ENCODE data around the gene ST8SIA1.
"Not testable (repeated sequence)": the region's sequence is repeated elsewhere in the genome, so short reads cannot be mapped to it uniquely, and the experiment has no call there.

The ST8SIA1 gene, protein sequence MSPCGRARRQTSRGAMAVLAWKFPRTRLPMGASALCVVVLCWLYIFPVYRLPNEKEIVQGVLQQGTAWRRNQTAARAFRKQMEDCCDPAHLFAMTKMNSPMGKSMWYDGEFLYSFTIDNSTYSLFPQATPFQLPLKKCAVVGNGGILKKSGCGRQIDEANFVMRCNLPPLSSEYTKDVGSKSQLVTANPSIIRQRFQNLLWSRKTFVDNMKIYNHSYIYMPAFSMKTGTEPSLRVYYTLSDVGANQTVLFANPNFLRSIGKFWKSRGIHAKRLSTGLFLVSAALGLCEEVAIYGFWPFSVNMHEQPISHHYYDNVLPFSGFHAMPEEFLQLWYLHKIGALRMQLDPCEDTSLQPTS

DNA sequence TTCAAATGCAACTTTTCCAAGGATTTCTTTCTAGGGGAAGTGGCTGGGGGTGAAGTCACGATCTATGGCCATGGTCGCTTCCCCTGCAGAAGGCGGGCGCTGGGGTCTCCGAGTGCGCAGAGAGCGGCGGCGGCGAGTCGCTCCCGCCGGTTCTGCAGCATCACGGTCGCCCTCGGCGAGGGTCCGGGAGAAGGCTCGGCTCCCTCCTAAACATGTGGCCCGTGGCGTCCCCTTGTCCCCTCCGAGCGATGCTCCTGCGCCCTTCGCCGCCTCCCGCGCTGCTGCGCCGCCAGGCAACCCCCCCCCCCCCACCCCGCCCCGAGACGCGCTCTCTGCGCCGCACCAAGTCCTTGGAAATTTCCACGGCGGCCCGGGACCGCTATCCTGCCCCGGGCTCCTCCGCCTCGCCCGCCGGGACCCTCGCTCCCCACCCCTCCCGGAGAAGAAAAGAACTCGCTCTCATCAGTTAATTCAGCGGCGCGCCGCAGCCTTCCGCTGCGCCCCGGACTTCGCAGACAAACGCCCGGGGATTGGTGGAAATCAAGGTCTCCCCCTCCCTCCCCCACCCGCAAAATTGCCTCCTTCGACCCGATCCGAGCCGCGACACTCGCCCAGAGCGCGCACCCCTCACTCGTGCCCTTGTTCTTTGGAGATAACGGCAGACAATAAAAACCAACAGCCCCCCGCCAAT lies at the start of gene ST8SIA1:
Gene ST8SIA1 (minus strand): TSS at position 298 of the 691 bp plus-strand sequence. CDS start 475 bp downstream, outside the sequence.
- DNase-seq = peak; percentile 59

DNA sequence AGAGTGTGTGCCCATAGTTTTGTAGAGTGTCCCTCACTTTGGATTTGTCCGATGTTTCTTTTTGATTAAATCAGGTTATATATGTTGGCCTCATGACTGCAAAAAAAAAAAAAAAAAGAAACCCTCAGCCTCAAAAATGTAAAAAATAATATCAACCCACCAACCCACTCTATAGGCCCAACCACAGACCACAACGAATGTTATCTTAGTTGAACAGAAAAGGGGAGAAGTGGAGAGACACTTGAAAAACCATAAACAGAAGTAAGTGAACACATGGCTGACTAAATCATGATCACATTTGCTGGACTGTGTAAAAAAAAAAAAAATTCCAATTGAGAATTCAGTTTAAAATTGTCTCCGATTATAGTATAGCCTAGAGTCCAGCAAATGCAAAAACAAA lies 45.5 kb upstream of the ST8SIA1 start:
- no peak for DNase-seq

DNA sequence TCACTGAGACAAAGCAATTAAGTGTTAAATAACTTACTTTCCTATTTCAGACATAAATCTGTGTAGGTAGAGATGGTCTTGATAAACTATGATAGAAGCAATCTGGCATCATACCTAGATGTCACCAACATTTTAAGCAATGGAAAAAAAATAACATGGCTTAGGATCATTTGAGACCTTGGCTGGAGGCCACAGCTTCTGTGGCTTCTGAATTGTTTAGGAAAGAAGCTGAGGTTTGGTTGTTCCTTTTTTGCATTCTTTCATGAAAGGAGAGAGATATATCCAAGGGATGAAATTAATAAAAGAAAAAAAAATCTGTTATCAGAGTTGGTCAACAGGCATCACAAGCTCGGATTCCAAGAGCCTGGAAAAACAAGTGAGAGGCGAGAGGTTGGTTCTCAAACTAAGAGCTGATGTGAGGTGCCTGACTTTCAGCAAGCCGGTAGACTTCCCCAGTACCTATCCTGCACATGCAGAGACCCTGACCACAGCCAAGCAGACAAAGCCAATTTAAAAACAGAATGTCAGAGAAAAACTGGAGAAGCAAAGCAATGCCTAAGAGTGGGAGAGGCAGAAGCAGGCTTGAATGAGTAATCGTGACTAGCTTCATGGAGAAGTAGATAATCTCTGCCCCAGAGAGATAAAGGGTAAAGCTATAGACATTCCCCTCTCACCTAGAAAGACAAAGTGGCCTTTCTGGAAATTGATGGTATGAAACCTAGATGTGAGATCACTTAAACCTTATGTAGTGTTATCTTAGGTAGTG lies 43.4 kb upstream of the ST8SIA1 start:
- no peak for DNase-seq

DNA sequence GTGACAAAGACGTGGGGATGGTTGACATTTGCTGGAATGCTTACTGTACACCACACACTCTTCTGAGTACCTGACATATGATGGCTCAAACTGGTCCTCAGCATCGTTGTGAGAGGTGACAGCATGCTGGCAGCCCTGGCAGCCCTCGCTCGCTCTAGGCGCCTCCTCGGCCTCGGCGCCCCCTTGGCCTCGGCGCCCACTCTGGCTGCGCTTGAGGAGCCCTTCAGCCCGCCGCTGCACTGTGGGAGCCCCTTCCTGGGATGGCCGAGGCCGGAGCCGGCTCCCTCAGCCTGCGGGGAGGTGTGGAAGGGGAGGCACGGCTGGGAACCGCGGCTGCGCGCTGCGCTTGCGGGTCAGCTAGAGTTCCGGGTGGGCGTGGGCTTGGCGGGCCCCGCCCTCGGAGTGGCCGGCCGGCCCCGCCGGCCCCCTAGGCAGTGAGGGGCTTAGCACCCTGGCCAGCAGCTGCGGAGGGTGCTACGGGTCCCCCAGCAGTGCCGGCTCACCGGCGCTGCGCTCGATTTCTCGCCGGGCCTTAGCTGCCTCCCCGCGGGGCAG lies 42.2 kb upstream of the ST8SIA1 start:
- not testable (repeated sequence) for DNase-seq

DNA sequence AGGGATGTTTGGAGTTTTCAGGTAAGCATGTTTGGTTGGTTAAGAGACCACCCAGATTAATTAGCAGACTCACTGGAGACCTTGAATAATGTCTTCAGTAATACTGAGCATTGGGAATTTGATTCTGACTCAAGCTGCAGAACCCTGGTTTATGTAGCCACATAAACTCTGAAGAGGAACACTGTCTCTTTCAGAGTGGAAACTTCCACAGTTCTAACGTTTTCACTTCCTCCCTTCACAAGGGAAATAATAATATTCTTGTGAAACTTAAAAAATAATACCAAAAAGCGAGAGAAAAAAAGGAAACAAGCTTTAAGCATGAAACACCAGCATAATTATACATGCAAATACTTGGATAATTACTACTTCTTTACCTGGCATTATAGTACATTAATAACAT lies 40.0 kb upstream of the ST8SIA1 start:
- DNase-seq = no peak

DNA sequence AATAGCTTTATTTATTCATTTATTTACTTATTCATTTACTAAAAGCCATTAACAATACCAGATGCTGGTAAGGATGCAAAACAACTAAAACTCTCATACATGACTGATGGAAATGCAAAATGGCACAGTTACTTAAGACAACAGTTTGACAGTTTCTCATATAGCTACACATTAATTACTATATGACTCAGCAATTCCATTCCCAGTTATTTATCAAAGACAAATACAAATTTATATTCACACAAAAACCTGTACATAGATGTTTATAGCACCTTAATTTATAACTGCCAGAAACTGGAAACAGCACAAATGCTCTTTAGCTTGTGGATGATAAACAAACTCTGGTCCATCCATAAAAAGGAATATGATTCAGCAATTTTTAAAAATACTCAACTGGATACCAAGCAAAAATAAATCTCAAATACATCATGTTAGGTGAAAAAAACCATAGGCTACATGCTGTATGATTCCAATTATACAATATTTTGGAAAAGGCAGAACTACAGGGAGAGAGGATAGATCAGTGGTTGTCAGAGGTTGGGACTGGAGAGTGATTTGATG lies 37.9 kb upstream of the ST8SIA1 start:
- no peak for DNase-seq

DNA sequence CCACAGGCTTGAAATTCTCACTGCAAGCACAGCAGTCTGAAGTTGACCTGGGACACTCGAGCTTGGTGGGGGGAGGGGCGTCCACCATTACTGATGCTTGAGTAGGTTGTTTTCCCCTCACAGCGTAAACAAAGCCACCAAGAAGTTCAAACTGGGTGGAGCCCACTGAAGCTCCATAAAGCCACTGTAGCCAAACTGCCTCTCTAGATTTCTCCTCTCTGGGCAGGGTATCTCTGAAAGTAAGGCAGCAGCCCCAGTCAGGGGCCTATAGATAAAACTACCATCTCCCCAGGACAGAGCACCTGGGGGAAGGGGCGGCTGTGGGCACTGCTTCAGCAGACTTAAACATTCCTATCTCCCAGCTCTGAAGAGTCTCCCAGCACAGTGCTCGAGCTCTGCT lies 31.7 kb upstream of the ST8SIA1 start:
- DNase-seq = no peak

DNA sequence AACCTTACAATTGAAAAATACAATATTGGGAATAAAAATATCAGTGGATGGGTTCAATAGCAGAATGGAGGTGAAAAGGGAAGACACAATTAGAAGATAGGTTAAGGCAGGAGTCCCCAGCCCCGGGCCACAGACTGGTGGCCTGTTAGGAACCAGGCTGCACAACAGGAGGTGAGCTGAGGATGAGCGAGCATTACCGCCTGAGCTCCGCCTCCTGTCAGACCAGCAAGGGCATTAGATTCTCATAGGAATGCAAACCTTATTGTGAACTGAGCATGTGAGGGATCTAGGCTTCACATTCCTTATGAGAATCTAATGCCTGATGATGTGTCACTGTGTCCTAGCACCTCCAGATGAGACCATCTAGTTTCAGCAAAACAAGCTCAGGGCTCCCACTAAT lies 27.3 kb upstream of the ST8SIA1 start:
- no peak for DNase-seq

DNA sequence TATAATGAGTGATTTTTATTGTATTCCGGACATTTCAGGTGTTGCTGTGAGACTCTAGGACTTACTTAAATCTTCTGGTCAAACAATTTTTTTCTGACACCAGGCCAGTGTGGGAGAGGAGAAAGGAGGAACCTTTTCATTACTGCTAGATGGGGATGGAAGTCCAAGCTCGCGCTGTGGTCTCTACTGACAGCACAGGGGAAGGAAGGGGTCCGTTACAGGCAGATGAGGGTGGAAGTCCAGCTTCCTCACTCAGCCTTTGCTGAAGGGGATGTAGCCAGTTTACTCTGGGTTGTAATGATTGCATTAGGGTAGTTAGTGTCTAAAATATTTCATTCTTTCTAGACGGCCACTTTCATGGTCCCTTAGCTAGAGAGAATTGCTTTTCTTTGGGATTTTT lies 26.3 kb upstream of the ST8SIA1 start:
- DNase-seq = no peak

DNA sequence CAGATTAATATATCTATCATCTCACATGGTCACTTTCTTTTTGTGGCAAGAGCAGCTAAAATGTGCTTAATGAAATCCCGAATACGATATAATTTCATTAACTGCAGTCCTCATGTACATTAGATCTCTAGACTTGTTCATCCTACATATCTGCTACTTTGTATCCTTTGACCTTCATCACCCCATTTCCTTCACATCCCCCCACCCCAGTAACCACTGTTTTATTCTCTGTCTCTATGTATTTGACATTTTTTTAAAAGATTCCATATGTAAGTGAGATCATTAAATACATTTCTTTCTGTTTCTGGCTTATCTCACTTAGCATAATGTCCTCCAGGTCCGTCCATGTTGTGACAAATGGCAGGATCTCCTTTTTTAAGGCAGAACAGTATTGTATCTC lies 23.0 kb upstream of the ST8SIA1 start:
- DNase-seq = no peak

DNA sequence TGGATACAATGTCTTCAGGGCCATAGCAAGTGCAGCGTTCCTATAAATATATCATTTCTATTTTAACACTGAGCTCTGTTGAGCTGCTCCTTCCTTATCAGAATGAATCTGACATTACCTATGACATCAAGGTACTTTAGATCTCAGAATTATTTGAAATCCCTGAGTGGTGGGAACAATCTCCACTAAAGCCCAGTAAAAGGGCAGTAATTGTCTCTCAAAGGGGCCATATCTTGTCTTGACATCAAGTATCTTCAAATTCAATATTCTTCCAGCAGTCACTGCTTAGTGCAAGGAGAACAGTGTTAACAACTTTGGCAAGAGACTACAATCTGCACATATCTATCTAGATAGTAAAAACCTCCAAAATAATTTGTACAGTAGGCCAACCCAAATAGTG lies 21.7 kb upstream of the ST8SIA1 start:
- no peak for DNase-seq

DNA sequence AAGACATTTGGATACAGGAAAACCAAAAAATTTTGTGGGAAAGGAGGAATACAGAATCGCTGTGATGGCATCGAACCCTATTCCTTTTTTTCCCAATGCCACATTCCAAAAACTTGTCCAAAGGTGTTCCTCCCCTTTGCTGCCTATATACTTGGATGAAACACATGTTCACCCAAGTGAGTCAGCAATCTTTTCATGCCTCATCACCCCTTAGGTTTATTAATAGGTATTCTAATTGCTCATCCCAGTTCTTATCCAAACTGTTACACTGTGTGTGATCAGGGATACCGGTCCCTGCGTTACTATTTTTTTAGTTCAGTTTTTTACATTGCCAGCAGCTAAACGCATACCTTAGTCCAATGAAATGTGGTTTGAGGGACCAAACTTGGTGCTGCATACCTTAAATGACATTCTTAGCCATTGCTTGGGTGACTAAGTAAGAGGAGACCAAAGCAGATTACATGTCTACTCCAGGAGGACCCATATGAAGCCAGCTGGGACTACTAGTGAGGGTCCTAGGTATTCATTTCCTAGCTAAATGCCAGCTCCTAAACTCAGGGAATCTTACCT lies 20.6 kb upstream of the ST8SIA1 start:
- no peak for DNase-seq

DNA sequence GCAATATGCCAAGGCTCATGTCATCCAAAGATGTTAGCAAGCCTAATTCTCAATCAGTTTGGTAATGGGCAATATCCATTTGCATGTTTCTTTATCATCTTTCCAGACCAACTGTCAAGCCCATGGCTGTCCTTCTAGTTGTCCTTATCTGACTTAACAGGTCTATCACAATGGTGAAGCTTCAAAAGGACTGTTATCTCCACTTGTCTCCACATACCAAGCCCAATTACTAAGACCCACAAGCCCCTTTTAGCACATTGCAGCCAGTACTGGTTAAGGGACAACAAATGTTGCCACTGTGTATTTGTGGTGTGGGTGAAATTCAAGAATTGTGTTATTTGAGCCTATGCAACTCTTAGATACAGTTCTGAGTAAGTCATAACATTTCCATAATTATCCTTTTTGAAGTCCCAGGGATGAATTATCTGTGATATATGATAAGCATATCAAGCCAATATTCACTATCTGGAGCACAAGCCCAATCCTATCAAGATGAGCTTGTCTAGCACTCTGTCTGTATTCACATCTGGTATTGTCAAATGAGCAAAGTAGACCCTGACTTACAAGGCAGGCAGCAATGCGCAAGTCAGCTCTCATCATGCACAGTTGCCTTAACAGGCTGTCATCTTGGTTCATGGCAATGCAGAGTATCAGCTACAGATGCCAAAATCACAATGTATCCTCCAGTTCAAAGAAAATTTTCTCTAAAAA lies 19.3 kb upstream of the ST8SIA1 start:
- no peak for DNase-seq

DNA sequence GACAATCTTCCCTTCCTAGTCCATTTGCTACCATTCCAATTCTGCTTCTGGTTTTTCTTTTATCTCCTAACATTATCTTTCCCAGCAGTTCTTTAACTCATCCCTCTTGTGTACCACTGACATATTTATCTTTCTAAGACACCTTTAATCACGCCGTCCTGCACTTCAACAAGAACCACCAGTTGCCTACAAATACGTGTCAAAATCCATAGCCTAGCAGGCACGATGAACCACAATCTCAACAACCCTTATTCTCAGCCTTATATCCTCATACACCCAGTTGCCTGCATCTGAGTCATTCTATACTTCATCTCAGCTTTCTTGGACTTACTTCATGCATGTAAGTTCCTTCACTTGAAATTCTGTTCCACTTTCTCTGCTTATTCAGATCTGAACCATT lies 16.4 kb upstream of the ST8SIA1 start:
- no peak for DNase-seq

DNA sequence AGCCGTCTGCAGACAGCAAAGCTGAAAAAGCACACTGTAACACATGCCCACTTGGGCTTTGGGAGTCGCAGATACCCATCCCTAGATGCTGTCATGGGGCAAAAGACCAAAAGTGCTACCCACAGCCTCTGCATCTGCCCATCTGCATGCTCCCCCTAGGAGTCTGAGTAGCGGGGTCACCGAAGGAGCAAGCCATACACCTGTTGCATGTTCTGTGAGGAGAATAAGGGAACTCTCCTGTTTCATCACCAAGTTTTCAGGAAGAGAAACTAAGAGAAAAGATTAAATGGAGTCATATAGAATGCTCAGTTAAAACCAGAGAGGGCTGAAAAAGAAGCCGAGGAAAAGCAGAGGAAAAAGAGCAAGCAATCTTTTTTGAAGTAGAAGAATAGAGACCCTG lies 13.7 kb upstream of the ST8SIA1 start:
- DNase-seq = no peak

DNA sequence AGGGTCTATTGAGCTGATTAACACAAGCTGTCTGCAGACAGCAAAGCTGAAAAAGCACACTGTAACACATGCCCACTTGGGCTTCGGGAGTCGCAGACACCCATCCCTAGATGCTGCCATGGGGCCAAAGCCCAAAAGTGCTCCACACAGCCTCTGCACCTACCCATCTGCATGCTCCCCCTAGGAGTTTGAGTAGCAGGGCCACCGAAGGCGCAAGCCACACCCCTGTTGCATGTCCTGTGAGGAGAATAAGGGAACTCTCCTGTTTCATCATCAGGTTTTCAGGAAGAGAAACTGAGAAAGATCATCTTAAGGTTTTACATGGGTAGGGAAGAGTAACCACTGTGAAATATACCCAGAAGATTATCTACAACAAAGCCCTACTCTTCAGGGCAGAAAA lies 5.6 kb upstream of the ST8SIA1 start:
- no peak for DNase-seq

DNA sequence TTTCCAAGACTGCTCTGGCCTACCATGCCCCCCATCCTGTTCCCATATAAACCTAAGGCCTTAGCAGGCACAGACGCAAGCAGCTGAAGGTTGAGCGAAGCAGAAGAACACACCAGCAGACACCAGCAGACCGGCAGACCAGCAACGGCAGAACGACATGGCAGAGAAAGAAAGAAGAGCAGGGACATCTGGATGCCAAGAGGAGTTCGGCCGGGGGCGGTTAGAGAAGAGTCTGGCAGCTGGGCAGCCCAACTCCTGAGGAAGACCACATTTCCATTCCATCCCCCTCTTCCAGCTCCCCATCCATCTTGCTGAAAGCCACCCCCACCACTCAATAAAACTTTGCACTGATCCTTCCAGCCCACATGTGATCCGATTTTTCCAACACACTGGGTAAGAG lies 5.2 kb upstream of the ST8SIA1 start:
- DNase-seq = no peak

DNA sequence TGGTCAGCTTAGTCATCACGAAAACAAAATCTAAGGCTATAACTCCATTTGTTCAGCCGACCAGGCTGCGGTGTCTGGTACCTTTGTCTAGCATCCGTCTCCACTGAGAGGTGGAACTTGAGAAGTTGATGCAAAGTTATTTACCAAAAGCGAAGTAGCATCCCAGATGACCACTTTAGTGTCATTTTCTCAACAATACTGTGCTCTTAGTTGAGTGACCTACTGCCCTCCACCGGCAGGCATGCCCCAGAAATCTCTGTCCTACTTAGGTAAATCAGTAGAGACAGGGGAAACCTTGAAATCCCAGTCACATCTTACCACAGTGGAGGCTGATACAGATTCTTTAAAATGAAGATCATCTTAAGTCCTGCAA lies 1.3 kb upstream of the ST8SIA1 start:
- DNase-seq = no peak

DNA sequence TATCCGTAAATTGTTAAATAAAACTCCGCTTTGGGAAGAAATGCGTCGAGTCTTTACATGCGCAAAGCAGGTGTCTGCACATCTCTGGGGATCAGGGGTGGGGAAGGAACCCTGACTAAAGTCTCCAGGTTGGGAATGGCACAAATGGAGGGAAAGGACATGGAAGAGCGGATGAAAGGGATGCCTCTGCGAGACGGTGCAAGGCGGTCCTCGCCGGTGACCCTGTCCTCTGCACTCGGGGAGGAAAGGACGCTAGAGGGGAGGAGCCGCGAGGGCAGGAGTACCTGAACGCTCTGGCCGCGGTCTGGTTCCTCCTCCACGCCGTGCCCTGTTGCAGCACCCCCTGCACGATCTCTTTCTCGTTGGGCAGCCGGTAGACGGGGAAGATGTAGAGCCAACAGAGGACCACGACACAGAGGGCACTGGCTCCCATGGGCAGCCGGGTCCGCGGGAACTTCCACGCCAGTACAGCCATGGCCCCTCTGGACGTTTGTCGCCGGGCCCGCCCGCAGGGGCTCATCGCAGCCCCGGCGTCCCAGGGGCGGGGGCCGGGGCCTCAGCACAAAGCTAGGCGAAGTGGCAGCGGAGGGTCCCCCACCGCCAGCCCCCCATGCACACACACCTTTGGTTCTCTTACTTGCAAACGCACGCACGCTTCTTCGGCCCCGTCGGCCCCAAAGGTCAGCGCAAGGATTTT lies 646 bp downstream of the ST8SIA1 start:
- DNase-seq = peak; percentile 44

DNA sequence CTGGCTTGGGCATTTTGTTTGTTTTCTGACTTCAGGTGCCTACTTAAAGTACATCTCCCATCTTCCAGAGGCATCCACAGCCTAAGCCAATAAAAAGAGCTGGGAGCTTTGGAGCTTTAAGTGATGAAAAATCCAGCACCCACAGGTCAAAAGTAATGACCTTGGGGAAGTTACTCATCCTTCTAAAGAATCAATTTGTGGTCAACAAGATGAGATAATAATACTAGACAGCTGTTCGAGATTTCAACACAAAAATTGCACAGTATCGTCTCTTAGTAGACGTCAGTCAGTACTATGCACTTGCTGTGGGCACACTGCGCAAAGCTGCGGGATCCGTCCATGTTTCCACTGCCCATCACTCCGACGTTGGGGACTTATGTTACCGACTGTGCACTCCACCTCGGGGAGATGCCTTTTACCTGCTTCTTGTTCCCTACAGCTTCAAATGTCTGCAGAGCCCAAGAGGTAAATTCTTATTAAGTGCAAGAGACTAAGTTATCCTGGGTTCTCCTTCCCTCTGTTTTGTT lies 1.3 kb downstream of the ST8SIA1 start:
- DNase-seq = peak; percentile 31

DNA sequence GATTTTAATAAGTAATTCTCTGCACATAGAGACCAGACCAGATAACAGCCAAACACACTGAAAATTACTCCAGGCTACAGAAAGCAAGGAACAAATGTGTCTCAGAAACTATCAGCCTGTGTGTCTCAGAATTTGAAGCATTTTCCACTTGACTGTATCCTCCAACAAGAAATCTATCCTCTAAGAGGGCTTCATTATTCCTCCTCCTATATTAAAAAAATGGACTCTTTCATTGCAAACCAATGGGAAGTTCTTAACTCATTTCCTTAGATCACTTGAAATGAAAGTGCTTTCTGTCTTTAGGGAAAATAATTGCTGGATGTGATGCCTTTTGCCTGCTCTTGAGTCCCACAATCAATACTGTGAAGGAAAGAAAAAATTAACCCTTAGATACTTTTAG lies 2.3 kb downstream of the ST8SIA1 start:
- DNase-seq = no peak
